Activated CD4-positive, alpha-beta T cell treated with anti-CD3 and anti-CD28 coated beads, Interleukin-2, amount 50 U/mL, for 4 hours (primary cell): ENCODE results near the gene PCDH17.

Source experiments
- DNase-seq, 2 experiments: peaks; one replicate each; pipeline ENCODE4 v3.0.0-alpha.2; 2020

PCDH17 gene

DNA sequence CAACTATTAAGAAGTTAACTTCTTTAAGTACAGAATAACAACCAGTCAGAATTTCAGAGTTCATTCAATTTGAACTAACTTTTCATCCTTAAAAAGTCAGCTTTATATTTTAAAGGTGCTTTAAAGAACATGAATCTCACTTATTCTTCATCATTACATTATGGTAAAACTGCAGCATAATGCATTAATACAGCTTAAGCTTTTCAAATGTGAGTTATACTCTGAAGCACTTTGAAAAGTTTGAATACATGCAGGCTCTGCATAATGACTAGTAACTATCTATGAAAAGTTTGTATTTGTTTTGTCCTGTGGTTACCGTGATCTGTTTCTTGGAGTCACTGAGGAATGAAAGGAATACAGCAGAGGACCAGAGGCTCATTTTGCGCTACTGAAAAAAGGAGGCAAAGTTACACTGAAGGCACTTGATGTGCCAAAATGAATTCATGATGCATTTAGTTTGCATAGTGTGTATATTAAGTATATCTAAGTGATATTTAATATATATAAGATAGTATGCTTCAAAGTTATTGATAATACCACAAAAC lies 4.1 kb downstream of the PCDH17 start:
- DNase-seq = no peak

DNA sequence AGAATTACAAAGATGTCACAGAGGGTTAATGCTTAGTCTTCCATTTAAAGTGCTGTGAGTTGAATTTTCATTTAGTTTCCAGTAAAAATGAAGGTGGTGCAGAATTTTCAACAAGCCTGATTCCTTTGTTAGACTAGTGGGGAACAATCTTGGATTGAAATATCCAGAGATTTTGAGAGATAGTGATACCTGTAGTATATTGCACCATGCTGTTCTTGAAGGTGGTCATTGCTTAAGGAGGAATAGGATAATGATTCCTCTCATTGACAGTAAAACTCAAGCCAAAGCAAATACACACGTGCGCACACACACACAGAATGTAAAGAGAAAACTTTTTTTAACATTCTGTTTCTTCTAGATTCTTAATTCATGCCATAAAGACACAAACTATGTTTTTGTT lies 5.3 kb downstream of the PCDH17 start:
- no peak for DNase-seq

DNA sequence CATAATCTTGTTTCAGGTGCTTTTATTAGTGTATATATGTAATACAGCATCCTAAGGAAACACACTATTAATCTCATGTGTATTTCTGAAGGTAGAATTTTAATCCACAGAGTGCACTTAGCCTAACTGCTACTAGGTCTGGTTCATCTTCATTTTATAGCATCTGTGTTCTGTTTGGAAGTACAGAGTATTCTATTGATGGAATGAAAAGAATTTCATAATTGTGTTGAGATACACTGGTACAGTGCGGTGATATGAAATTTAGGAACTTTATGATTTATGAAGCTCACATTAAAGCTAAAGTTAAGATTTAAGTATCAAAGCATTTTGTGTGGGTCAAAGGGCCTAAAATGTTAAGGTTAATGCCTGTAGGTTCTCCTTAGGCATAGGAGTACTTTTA lies 6.0 kb downstream of the PCDH17 start:
- DNase-seq = no peak

DNA sequence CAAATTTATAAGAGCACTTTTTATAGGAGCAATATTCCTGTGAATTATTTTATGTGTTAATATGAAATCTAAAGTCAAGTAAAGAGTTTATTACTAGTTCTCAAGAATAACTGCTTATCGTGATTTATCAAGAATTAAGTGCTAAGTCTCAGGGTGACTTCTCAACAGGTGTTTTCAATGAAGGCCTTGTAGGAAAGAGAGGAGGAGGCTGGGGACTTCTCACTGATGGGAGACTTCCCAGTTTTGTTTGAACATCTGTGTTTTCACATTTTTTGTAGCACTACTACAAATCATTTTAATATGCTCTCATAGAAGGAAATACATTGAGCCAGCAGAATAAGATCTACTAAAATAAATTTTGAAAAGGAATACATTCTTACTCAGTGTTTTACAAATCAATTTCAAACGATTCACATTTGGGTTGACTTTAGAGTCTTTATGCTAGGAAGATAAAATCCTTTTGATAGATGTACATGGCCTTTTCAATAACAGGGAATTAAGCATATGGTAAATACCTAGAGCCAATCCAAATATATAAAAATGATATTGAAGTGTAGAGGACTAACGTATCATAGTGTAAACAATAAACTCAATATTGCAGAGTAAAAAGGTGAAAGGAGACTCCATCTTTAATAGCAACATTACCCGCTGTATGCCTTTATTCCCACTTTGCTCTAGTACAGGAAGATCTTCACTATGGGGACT lies 6.8 kb downstream of the PCDH17 start:
- DNase-seq = no peak

DNA sequence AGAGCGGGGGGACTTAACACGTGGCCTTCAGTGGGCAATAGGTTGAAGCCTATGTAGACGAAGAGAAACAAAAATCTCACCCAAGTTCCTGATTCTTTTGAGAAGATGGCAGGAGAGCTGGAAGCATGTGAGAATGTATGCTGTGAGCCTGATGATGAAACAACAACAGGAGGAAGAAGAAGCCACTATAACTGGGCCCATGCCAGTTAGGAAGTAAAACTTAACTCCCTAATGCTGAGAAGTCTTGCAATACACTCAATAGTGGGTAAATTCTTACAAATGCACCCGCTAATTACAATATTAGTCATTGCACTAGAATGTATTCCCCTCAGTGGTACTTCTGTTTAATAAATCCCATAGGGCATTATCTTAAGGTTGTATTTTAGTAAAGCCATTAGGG lies 9.1 kb downstream of the PCDH17 start:
- no peak for DNase-seq

DNA sequence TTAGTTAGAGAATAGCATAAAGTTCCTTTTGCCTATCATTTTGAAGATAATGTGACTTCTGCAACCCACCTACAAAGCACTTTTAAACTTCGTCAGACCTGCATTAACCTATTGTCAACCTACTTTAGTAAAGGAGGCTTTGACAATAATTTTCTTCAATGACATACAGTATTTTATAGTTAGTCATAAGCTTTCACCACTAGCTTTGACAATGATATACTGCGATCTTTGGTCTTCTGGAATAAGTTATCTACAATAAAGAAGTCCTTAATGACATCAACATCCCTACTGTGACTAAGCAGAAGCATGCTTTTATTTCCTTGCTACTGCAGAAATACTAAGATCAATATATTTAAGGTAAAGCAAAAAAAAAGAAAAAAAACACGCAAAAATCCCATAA lies 9.5 kb downstream of the PCDH17 start:
- no peak for DNase-seq

DNA sequence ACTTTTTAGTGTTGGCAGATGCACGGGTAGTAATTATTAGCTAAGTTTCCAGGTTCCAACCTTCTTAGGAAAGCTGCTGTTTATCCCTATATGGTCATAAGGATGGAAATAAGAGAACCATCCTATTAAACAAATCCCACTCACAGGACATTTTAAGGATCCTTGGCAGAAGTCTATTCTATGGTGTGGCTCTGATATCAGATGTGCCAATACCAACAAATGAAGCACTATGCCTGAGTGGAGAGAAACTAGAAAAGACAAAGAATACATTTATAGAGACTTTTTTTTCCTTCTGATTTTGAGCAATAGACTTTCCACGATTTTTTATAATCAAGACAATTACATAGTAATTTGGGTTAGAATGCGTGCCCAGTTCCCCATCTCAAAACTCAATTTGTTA lies 12.6 kb downstream of the PCDH17 start:
- DNase-seq = no peak

DNA sequence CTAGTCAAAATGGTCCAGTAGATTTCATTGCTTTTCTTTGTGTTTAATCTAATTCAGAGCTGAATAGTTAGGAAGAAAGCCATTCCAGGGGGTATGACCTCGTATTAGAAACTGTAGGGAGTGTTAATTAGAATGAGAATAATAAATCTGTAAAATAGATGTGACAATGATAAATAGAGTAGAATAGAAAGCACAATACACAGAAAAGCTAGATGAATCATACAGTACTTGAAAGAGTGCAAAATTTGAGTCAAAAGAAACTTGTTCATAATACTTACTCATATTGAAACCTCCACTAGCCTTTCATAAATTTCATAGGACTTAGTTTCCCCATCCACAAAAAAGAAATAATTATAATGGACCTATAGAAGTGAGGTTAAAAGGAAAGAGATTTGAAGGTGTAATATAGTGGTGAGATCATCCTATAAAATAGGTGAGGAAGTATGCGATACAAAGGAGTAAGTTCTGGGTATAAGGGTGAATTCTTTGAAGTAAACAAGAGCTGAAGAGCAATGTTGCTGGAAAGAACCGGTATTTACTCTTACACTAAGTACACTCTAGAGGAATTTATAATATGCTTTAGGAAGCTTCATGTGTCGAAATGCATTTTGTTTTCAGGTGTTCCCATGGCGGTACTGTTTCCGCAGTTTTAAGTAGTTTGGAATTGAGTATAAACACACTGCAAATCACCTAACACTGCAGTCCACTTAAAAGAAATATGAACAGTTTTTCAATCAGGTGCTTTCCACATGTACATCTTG lies 21.9 kb downstream of the PCDH17 start:
- no peak for DNase-seq

DNA sequence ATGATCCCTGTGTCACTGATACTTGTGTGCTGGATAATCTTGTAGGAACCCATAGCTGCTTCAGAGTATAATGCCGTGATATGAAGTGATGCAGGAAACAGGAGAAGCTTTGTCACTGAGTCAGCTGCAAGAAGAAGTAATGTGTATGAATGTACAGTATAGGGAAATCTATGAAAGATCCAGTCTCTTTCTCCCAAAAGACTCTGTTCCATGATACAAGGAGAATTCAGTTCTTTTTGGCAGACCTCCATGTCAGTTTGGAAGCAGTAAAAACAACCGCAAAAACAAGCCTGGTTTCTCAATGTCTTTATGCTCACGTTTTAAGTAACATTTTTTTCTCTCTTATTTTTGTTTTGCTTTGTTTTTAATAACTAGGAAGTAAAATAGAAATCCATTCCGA lies 33.9 kb downstream of the PCDH17 start:
- no peak for DNase-seq

DNA sequence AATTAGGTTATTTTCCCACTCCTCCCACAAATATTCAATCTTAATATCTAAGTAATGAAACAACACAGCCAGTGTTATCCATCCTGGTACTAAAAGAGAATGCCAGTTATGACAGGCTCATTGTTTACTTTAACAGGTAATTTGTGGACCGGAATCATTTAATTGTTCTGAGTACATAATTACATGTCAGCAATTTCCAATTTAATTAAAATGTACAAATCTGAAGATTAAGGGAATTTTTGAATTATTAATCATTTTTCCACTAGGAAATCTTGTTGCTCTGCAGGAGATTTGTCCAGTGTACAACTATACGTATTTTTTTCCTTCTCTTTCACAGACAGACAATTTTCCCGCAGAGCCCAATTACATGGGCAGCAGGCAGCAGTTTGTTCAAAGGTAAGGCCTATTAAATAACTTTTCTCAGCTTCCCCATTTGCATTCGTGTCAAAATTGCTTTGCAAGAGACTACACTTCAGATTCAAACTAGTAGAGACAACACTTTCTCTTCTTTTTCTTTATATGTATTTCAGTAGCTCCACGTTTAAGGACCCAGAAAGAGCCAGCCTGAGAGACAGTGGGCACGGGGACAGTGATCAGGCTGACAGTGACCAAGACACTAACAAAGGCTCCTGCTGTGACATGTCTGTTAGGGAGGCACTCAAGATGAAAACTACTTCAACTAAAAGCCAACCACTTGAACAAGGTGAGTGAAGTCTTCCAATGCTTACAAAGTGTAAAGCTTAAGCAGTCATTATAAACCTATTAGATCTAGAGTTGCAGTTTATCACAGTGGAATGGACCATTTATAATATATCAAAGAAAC lies 34.8 kb downstream of the PCDH17 start:
- DNase-seq = no peak

DNA sequence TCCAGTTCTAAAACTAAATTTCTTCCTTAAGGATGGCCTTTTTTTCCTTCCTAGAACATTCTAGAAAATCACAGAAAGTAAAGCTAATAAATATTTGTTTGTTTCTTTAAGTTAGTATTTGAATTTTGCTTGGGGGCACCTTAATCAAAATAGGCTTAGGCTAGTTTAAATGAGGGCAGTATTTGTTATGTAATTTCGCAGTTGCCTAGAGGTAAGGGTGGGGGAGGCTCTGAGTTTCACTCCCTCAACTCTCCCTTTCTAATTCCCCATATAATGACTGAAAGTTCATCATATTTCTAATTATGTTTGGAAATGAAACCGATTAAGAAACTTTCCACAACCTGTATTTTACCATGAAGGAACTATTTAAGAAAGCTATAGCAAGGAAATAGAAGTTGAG lies 40.6 kb downstream of the PCDH17 start:
- DNase-seq = no peak

DNA sequence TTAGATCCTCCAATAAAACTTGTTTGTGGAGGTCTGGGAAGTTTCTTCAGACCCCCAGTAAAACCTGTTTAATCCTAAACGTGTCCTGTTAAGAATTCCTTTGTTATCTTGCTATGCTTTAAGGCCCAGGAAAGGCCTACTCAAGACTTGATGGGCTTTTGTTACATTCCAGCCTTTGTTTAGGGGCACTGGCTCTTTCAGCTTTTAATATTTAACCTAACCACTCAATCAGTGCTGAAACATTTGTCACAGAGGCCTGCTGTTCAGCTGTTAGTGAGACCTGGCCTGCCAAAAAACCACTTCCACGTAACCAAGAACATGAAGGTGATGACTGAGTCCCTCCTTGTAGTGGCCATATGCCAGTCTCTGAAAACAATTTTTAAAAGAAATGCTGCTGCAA lies 41.7 kb downstream of the PCDH17 start:
- DNase-seq = no peak

DNA sequence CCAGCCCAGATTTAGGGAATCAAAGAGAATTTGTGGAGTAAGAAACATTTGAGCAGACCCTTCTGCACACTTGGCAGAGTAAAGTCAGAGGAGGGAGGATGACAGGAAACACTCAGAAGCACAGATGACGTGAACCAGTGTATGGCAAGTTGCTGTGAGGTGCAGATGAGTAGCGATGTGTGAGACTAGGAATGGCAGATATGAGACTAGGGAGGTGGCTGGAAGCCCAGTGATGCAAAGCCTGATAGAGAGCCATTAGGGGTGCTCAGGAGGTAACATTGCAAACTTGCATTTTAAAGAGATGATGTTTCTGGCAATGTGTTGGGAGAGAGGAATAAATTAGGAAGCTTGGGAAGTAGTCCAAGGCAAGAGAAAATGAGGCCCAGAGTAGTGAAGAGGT lies 44.0 kb downstream of the PCDH17 start:
- DNase-seq = no peak

DNA sequence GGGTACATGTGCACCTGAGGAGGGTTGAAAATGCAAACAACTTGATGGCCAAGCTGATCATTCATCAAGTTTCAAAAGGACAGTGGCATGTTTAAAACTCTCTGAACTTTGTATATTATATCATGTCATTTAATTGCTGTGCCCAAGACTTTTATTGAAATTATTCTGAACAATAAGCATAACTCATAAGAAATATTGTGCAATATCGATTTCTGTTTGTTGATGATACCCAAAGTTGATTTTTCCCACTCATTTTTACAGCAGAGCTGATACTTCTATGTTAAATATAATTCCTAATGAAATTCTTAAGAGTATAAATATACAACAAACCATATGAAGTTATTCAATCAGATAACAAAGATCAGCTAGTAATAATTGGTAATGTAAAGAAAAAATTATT lies 49.1 kb downstream of the PCDH17 start:
- DNase-seq = no peak

DNA sequence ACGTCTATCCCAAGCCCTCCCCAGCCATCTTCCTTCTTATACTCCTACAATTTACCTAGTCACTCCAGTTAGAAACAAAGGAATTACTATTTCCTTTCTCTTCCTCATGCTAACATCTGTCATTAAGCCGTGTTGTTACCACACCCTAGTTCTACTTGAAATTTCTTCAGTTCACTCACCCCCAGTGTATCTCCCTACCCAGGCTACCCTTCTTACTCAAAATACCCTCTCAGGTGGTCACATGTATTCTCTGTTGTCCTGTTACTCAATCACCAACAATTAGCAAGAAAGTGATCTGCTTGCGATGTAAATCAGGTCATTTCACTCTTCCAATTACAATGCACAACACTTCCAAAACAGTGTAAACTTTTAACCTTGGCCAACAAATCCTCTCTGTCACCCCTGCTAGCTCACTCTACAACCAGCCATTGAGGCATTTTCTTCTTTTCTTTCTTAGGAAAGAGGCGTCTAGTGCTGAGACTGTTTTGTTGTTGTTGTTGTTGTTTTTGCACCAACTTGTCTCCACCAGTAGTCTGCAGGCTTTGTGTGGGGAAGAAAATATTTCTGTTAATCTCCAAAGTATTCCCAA lies 50.7 kb downstream of the PCDH17 start:
- DNase-seq = no peak

DNA sequence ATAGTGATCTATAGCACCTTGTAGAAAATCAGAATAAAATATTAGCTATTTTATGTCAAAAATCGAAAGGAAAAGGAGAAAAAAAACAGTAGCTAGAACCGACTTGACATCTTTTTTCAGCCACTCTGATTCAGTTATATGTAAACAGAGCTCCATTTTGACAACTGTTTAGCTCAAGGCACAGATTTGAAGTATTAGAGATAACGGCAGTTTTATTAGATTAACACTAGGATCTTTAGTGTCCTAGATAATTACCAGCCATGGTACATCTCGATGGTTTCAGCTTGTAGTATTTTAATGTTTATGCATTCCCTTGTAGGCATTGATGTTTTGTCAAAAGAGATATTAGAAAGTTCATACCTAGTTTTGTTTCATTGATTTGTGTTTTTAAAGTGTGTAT lies 67.3 kb downstream of the PCDH17 start:
- no peak for DNase-seq

DNA sequence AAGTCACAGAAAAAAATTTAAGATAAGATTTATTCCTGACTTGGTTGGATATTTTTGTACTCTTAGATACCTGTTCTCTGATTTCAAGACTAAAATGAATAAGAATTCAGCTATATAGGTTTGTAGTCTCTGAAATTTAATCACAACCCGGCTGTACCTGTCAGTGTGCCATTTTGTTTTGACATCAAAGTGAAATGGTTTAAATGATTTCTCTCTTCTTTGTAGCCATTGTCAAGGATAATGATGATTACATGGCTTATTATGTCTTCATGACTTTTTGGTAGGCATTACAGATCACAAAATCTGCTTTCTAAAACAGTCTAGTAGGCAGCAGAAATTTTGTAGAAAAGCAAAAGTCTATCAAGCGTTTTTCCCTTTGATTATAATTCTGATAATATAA lies 72.5 kb downstream of the PCDH17 start:
- no peak for DNase-seq

DNA sequence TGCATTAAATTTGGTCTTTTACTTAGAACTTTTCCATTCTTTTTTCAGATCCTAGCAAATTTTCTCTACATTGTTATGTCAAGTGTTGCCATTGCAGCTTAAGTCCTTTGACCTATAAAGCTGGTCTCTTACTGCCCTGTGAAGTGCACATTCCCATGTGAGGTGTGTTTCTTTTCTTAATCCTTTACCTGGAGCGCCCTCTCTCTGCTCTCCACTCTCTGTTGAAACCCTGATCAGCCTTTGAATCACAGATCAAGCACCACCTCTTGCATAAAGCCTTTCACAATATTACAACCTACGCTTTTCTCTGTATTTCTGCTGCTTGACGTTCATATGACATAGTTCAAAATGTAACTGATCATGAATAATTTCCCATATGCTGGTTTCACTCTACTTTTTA lies 84.8 kb downstream of the PCDH17 start:
- no peak for DNase-seq

DNA sequence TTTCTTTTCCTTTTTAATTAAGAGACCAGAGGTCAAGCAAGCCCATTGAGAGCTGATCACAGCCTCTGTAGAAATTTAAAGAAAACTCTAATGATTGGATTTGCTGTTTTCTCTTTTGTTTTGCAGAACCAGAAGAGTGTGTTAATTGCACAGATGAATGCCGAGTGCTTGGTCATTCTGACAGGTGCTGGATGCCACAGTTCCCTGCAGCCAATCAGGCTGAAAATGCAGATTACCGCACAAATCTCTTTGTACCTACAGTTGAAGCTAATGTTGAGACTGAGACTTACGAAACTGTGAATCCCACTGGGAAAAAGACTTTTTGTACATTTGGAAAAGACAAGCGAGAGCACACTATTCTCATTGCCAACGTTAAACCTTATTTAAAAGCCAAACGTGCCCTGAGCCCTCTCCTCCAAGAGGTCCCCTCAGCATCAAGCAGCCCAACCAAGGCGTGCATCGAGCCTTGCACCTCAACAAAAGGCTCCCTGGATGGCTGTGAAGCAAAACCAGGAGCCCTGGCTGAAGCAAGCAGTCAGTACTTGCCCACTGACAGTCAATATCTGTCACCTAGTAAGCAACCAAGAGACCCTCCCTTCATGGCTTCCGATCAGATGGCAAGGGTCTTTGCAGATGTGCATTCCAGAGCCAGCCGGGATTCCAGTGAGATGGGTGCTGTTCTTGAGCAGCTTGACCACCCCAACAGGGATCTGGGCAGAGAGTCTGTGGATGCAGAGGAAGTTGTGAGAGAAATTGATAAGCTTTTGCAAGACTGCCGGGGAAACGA lies 93.1 kb downstream of the PCDH17 start:
- no peak for DNase-seq

DNA sequence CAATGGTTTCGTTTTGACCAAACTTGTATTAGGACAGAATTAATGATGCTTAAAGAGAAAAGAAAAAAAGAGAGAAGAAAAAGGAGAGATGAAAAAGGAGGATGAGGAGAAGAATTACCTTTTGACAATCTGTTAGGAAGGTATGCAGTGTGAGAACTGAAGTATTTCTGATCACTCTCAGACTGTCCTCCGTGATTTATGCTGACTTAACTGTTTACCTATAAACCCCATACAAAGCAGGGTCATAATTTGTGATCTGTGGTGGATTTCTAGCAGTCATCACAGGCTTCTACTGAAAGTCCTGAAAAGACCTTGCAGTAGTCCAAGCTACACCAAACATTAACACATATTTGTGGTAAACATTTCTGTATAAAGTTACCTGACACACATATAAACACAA lies 93.9 kb downstream of the PCDH17 start:
- DNase-seq = no peak

DNA sequence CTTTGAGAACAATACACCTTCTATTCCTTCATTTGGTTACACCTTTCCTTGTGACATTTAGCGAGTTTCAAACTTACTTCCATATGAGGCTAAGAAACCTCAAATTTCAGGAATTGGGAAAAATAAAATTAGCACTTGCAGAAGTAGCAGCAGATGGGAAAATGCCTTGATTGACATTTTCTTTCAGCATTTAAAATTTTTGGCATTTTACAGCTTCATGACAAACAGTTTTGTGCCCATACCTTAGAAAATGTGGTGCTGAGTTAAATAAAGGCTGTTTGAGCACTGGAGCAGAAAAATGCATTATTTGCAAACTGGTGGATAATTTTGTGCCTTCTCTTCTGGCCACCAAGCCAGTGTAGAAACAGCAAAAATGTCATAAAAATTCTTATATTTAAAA lies 95.4 kb downstream of the PCDH17 start:
- no peak for DNase-seq

DNA sequence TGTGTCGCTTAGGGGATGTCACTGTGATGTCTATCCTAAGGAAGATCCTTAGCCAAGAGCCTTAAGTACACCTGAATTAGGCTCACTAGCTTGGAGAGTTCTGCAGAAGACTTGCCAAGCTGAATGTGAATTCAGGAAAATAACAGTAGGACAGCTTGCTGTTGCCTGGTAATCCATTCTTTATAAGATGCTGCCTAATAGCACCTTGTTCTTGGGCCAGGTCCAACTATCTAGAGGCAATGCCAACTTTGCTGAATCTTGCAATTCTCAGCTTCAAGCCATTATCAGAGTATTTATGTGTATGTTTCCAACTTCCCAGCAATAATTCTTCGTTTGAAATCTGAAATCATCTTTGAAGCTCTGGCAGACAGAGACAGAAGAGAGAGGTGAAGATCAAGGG lies 102.8 kb downstream of the PCDH17 start:
- no peak for DNase-seq
